H1 (cell line): ENCODE results near the gene APH1A. TPM values are rescaled to one million over a fixed set of nuclear protein-coding genes. Genes with fewer than 3 reads are reported as not detected.

Experiments used
- BCL11A ChIP-seq, 2 experiments: IDR thresholded peaks; one replicate each; pipeline ENCODE4 v1.6.1; 2011; ENCODE audit warnings: low read depth in 2 of 2, low read length in 2 of 2, mild to moderate bottlenecking in 2 of 2
- CBX8 ChIP-seq: fragments of 300-800, 300-1000 bp; sonication (generic); IDR thresholded peaks from 2 replicates; pipeline ENCODE4 v1.7.1; 2016; ENCODE audit warnings: low read depth, low read length, borderline replicate concordance
- CEBPB ChIP-seq: IDR thresholded peaks from 2 replicates; pipeline ENCODE4 v1.6.1; 2012; ENCODE audit warnings: low read depth, low read length
- CHD1 ChIP-seq: IDR thresholded peaks from 2 replicates; pipeline ENCODE4 v1.6.1; 2012; ENCODE audit warnings: low read depth, low read length, improper control_type of control experiment
- CREB1 ChIP-seq: IDR thresholded peaks from 2 replicates; pipeline ENCODE4 v1.6.1; 2012; ENCODE audit warnings: inconsistent platforms
- EGR1 ChIP-seq: IDR thresholded peaks from 2 replicates; pipeline ENCODE4 v1.6.1; 2011; ENCODE audit warnings: low read depth, low read length, borderline replicate concordance
- EZH2 ChIP-seq: fragments of 200-600 bp; sonication (generic); IDR thresholded peaks from 2 replicates; pipeline ENCODE4 v1.7.1; 2012; ENCODE audit warnings: low read depth, mild to moderate bottlenecking, moderate library complexity, low read length, inconsistent platforms; ENCODE audit not compliant: severe bottlenecking
- HDAC6 ChIP-seq: IDR thresholded peaks from one replicate; pipeline ENCODE4 v1.7.1; 2012; ENCODE audit warnings: low read depth, mild to moderate bottlenecking, inconsistent platforms, low read length, moderate library complexity
- JUND ChIP-seq: IDR thresholded peaks from 2 replicates; pipeline ENCODE4 v1.6.1; 2011; ENCODE audit warnings: mild to moderate bottlenecking, improper control_type of control experiment, low read length
- KDM4A ChIP-seq: IDR thresholded peaks from one replicate; pipeline ENCODE4 v1.7.1; 2012; ENCODE audit warnings: low read depth, mild to moderate bottlenecking, moderate library complexity, low read length, inconsistent platforms; ENCODE audit not compliant: severe bottlenecking
- NRF1 ChIP-seq: IDR thresholded peaks from 2 replicates; pipeline ENCODE4 v1.6.1; 2011; ENCODE audit warnings: mild to moderate bottlenecking, low read depth, low read length, improper control_type of control experiment
- RAD21 ChIP-seq, 2 experiments: IDR thresholded peaks in 1 of 2; conservative IDR thresholded peaks in 1 of 2; 2 replicates each; pipeline ENCODE4 v1.6.1; 2011; ENCODE audit warnings: low read depth in 2 of 2, low read length in 2 of 2, improper control_type of control experiment in 1 of 2, inconsistent platforms in 1 of 2, mild to moderate bottlenecking in 1 of 2, moderate library complexity in 1 of 2
- RBBP5 ChIP-seq: IDR thresholded peaks from 2 replicates; pipeline ENCODE4 v1.7.1; 2012; ENCODE audit warnings: low read depth, mild to moderate bottlenecking, inconsistent platforms, low read length, moderate library complexity, borderline replicate concordance
- SIN3A ChIP-seq, 2 experiments: IDR thresholded peaks in 1 of 2; conservative IDR thresholded peaks in 1 of 2; 2 replicates each; pipeline ENCODE4 v1.6.1; 2011 to 2012; ENCODE audit warnings: low read length in 2 of 2, improper control_type of control experiment in 1 of 2, low read depth in 1 of 2, mild to moderate bottlenecking in 1 of 2
- SIX5 ChIP-seq: IDR thresholded peaks from 2 replicates; pipeline ENCODE4 v1.6.1; 2011; ENCODE audit warnings: mild to moderate bottlenecking, low read depth, low read length
- TCF12 ChIP-seq: IDR thresholded peaks from 2 replicates; pipeline ENCODE4 v1.6.1; 2011; ENCODE audit warnings: low read depth, mild to moderate bottlenecking, low read length
- TEAD4 ChIP-seq: IDR thresholded peaks from 2 replicates; pipeline ENCODE4 v1.6.1; 2012; ENCODE audit warnings: low read depth, low read length, inconsistent platforms, mixed read lengths
- ZNF274 ChIP-seq: IDR thresholded peaks from 2 replicates; pipeline ENCODE4 v1.7.0; 2012; ENCODE audit warnings: low read length, borderline replicate concordance; ENCODE audit errors: extremely low read depth
- polyA plus RNA-seq, 7 experiments: library from polyadenylated mRNA; depleted of rRNA in 3 of 7; stranded (reverse) in 5 of 7; unstranded in 2 of 7; fragments of >200 nt in 5 of 7; fragments of 200-250 nt in 2 of 7; gene quantifications; 1 replicate in 5 of 7; 2 replicates in 1 of 7; 4 replicates in 1 of 7; pipeline versions ENCODE4 v1.2.1 to v1.2.3, GENCODE V29; 2011 to 2013; ENCODE audit warnings: missing spikeins in 2 of 7, mixed read lengths in 2 of 7
- total RNA-seq: library from RNA; stranded (reverse); fragmentation: NEBNext Ultra II Directional; extraction: Animal tissue kit (Norgen Biotek cat#: 25700); gene quantifications from 2 replicates; pipeline ENCODE4 v1.2.1, GENCODE V29; 2021
- TF ChIP-seq, protein P1 (sequence below), 3 experiments: IDR thresholded peaks; 1 replicate in 2 of 3; 2 replicates in 1 of 3; pipeline versions ENCODE4 v1.5.1 to v1.6.1; 2011; ENCODE audit warnings: low read length in 3 of 3, mild to moderate bottlenecking in 3 of 3, inconsistent platforms in 2 of 3, low read depth in 1 of 3, moderate library complexity in 1 of 3; ENCODE audit not compliant: insufficient read depth in 1 of 3; ENCODE audit errors: control extremely low read depth in 1 of 3

The APH1A gene
- total and polyA plus RNA-seq, 2 of the 8 experiments (the other 6 are each of a cell fraction or from before 2014, with no cell fraction given), result 111 to 183 TPM

DNA sequence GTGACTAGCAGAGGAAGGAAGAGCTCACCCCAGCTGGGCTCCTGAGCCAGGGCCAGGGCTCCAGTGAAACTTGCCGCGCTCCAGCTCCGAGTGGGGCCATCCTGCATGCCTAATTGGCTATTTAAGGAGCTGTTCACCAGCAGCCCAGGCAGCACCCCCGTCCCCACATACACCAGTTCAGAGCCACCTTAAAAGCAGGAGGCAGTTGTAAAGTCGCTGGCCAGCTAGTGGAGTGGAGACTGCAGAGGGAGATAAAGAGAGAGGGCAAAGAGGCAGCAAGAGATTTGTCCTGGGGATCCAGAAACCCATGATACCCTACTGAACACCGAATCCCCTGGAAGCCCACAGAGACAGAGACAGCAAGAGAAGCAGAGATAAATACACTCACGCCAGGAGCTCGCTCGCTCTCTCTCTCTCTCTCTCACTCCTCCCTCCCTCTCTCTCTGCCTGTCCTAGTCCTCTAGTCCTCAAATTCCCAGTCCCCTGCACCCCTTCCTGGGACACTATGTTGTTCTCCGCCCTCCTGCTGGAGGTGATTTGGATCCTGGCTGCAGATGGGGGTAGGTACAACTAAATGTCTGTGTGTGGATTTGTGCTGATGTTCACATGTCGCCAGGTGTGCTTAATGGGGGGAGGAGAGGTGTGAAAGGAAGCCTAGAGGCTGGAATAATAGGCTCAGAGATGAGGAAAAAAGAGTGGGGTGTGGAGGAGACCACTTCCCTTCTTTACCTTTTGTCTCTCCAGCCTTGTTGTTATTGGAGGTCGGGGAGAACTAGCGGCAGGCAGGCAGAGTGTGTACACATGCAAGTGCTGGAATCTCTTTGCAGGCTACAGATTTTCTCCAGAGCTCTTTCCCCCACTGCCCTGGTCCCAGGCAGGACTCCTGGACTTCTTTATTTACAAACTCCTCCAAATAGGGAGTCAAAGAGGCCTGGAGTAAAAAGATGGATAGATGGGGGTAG lies 10.9 kb downstream of the APH1A start, which contains the start of gene CA14 (continued):
- no peak for TF ChIP-seq JUND
- peak; percentile 66; the same call in 1 of the 2 replicates for TF ChIP-seq RBBP5
- TF ChIP-seq BCL11A (IDR thresholded peaks at IDR 0.05; ENCODE audit: low read depth in 2 of 2, low read length in 2 of 2), result no peak
- 0 out of 2 replicates have a peak, but pooled peaks have one; percentile 14 for TF ChIP-seq TCF12
- no peak for TF ChIP-seq CBX8
- no peak for TF ChIP-seq CEBPB
- no peak for TF ChIP-seq ZNF274
- no peak for TF ChIP-seq SIX5
- TF ChIP-seq CHD1, result no peak
- peak; percentile 43 for TF ChIP-seq KDM4A
- no peak for TF ChIP-seq NRF1
- no peak for TF ChIP-seq RAD21 (IDR thresholded peaks at IDR 0.05 in 1 of 2, conservative IDR thresholded peaks at IDR 0.05 in 1 of 2; ENCODE audit: low read depth in 2 of 2, low read length in 2 of 2)
- peak in 1 of 2 experiments; percentile 68; a peak in 3 of 4 replicates for TF ChIP-seq SIN3A (conservative IDR thresholded peaks at IDR 0.05 in 1 of 2, IDR thresholded peaks at IDR 0.05 in 1 of 2; ENCODE audit: low read depth in 1 of 2, low read length in 2 of 2)
- TF ChIP-seq EGR1, result no peak
- no peak for TF ChIP-seq EZH2
- TF ChIP-seq TEAD4, result no peak
- TF ChIP-seq CREB1, result no peak
- TF ChIP-seq, protein P1, sequence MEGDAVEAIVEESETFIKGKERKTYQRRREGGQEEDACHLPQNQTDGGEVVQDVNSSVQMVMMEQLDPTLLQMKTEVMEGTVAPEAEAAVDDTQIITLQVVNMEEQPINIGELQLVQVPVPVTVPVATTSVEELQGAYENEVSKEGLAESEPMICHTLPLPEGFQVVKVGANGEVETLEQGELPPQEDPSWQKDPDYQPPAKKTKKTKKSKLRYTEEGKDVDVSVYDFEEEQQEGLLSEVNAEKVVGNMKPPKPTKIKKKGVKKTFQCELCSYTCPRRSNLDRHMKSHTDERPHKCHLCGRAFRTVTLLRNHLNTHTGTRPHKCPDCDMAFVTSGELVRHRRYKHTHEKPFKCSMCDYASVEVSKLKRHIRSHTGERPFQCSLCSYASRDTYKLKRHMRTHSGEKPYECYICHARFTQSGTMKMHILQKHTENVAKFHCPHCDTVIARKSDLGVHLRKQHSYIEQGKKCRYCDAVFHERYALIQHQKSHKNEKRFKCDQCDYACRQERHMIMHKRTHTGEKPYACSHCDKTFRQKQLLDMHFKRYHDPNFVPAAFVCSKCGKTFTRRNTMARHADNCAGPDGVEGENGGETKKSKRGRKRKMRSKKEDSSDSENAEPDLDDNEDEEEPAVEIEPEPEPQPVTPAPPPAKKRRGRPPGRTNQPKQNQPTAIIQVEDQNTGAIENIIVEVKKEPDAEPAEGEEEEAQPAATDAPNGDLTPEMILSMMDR (IDR thresholded peaks at IDR 0.05; ENCODE audit: control extremely low read depth in 1 of 3, insufficient read depth in 1 of 3, low read depth in 1 of 3, low read length in 3 of 3), result no peak
- TF ChIP-seq HDAC6, result no peak
